GM23338 (cell line): ENCODE data around the gene NCKAP5. TPM values are rescaled to one million over a fixed set of nuclear protein-coding genes. Genes with fewer than 3 reads are reported as not detected.

Source experiments
- ATAC-seq: fragments of 200-7000 bp; cut with Tn5 transposase; 3 replicates; pipeline ENCODE4 v1.9.1; 2020
- DNase-seq: peaks from one replicate; pipeline ENCODE4 v3.0.0-alpha.2; 2015; ENCODE audit warnings: low spot score
- H2AFZ ChIP-seq: fragments of 200-600 bp; sonication (generic); 2 replicates; pipeline ENCODE4 v1.8.0; 2016; ENCODE audit warnings: antibody characterized with exemption, mild to moderate bottlenecking, moderate library complexity
- H3F3A ChIP-seq: fragments of 200-600 bp; sonication (generic); replicated peaks from 2 replicates; pipeline ENCODE4 v1.8.0; 2017; ENCODE audit warnings: antibody characterized with exemption, mixed run types, low read depth
- H3K27ac ChIP-seq: fragments of 200-600 bp; sonication (generic); 2 replicates; pipeline ENCODE4 v1.6.1; 2016; ENCODE audit warnings: low read depth
- H3K27me3 ChIP-seq: fragments of 200-600 bp; sonication (generic); 2 replicates; pipeline ENCODE4 v1.8.0; 2016; ENCODE audit warnings: mild to moderate bottlenecking, mixed run types, moderate library complexity; ENCODE audit not compliant: insufficient read depth
- H3K36me3 ChIP-seq: fragments of 200-600 bp; sonication (generic); 2 replicates; pipeline ENCODE4 v1.8.0; 2016; ENCODE audit warnings: mild to moderate bottlenecking; ENCODE audit not compliant: insufficient read depth
- H3K4me1 ChIP-seq: fragments of 200-600 bp; sonication (generic); 2 replicates; pipeline ENCODE4 v1.8.0; 2016; ENCODE audit warnings: mild to moderate bottlenecking, moderate library complexity; ENCODE audit not compliant: insufficient read depth
- H3K4me2 ChIP-seq: fragments of 200-600 bp; sonication (generic); 2 replicates; pipeline ENCODE4 v1.7.1; 2017; ENCODE audit warnings: mixed run types
- H3K4me3 ChIP-seq: fragments of 200-600 bp; sonication (generic); 2 replicates; pipeline ENCODE4 v1.6.1; 2016; ENCODE audit warnings: mixed run types
- H3K79me2 ChIP-seq: fragments of 200-600 bp; sonication (generic); replicated peaks from 2 replicates; pipeline ENCODE4 v1.8.0; 2017; ENCODE audit warnings: mild to moderate bottlenecking; ENCODE audit not compliant: insufficient read depth
- H3K9me2 ChIP-seq: fragments of 200-600 bp; sonication (generic); 2 replicates; pipeline ENCODE4 v1.8.0; 2017; ENCODE audit not compliant: insufficient read depth
- H4K20me1 ChIP-seq: fragments of 200-600 bp; sonication (generic); replicated peaks from 2 replicates; pipeline ENCODE4 v1.8.0; 2017; ENCODE audit warnings: mild to moderate bottlenecking; ENCODE audit not compliant: insufficient read depth
- H3K27ac Mint-ChIP-seq: 2 replicates; pipeline ENCODE4 v1.8.0; 2020; ENCODE audit warnings: inconsistent platforms, mild to moderate bottlenecking, moderate library complexity, mixed read lengths
- H3K27me3 Mint-ChIP-seq: 3 replicates; pipeline ENCODE4 v1.8.0; 2022; ENCODE audit warnings: low read depth, mild to moderate bottlenecking, moderate library complexity, mixed read lengths, inconsistent platforms; ENCODE audit not compliant: insufficient read depth, poor library complexity
- H3K36me3 Mint-ChIP-seq: 3 replicates; pipeline ENCODE4 v1.8.0; 2021; ENCODE audit warnings: low read depth, mild to moderate bottlenecking, inconsistent platforms, moderate library complexity, mixed read lengths
- H3K4me1 Mint-ChIP-seq: 3 replicates; pipeline ENCODE4 v1.8.0; 2020; ENCODE audit warnings: mild to moderate bottlenecking, inconsistent platforms, mixed read lengths
- H3K4me3 Mint-ChIP-seq: 3 replicates; pipeline ENCODE4 v1.8.0; 2021; ENCODE audit warnings: moderate library complexity, mild to moderate bottlenecking, inconsistent platforms, mixed read lengths
- H3K9me3 Mint-ChIP-seq: 3 replicates; pipeline ENCODE4 v1.8.0; 2020; ENCODE audit warnings: moderate library complexity, mild to moderate bottlenecking, inconsistent platforms, mixed read lengths
- CREB1 ChIP-seq: fragments of 250-450 bp; sonication (Bioruptor Pico); IDR thresholded peaks from 2 replicates; pipeline ENCODE4 v1.5.0; 2020; ENCODE audit warnings: low read depth, mild to moderate bottlenecking, moderate library complexity
- CTCF ChIP-seq, 2 experiments: fragments of 200-600 bp in 1 of 2; sonication (generic) in 1 of 2; conservative IDR thresholded peaks; 2 replicates each; pipeline versions ENCODE4 v1.5.1 to v1.6.1; 2016 to 2017; ENCODE audit warnings: antibody characterized with exemption in 2 of 2, low read depth in 2 of 2, mild to moderate bottlenecking in 2 of 2, moderate library complexity in 1 of 2
- ETS1 ChIP-seq: IDR thresholded peaks from 2 replicates; pipeline ENCODE4 v1.6.1; 2016; ENCODE audit warnings: antibody characterized with exemption
- EZH2 ChIP-seq: fragments of 200-600 bp; sonication (generic); IDR thresholded peaks from one replicate; pipeline ENCODE4 v1.8.0; 2017; ENCODE audit warnings: antibody characterized with exemption, mild to moderate bottlenecking, low read depth; ENCODE audit not compliant: unreplicated experiment
- EZH2phosphoT487 ChIP-seq: fragments of 200-600 bp; sonication (generic); IDR thresholded peaks from one replicate; pipeline ENCODE4 v1.8.1; 2018; ENCODE audit warnings: antibody characterized with exemption; ENCODE audit not compliant: unreplicated experiment
- JUNB ChIP-seq: IDR thresholded peaks from one replicate; pipeline ENCODE4 v1.6.1; 2016; ENCODE audit warnings: antibody characterized with exemption; ENCODE audit not compliant: unreplicated experiment
- NANOG ChIP-seq: IDR thresholded peaks from 2 replicates; pipeline ENCODE4 v1.6.1; 2016; ENCODE audit warnings: antibody characterized with exemption, borderline replicate concordance
- POLR2AphosphoS5 ChIP-seq: IDR thresholded peaks from 2 replicates; pipeline ENCODE4 v1.6.1; 2016; ENCODE audit warnings: antibody characterized with exemption, low read depth
- REST ChIP-seq: IDR thresholded peaks from one replicate; pipeline ENCODE4 v1.6.1; 2018; ENCODE audit warnings: antibody characterized with exemption; ENCODE audit not compliant: unreplicated experiment
- STAT1 ChIP-seq: IDR thresholded peaks from one replicate; pipeline ENCODE4 v1.6.1; 2016; ENCODE audit warnings: antibody characterized with exemption; ENCODE audit not compliant: unreplicated experiment
- ZNF114 ChIP-seq: fragments of 250-450 bp; sonication (Bioruptor Pico); IDR thresholded peaks from 2 replicates; pipeline ENCODE4 v1.5.0; 2020; ENCODE audit warnings: mild to moderate bottlenecking, moderate library complexity
- ZNF331 ChIP-seq: fragments of 250-450 bp; sonication (Bioruptor Pico); IDR thresholded peaks from 2 replicates; pipeline ENCODE4 v1.5.0; 2020; ENCODE audit warnings: low read depth, mild to moderate bottlenecking, moderate library complexity
- ZNF462 ChIP-seq: fragments of 250-450 bp; sonication (Bioruptor Pico); IDR thresholded peaks from 2 replicates; pipeline ENCODE4 v1.5.0; 2020; ENCODE audit warnings: mild to moderate bottlenecking, moderate library complexity
- polyA plus RNA-seq: library from polyadenylated mRNA; unstranded; fragments of >200 nt; fragmentation: Nextera tagmentation; extraction: Ambion mirVana; gene quantifications from 2 replicates; pipeline ENCODE4 v1.2.1, GENCODE V29; 2016
- total RNA-seq: library from RNA; depleted of rRNA; stranded (reverse); fragments of >200 nt; shearing (Covaris generic); gene quantifications from 2 replicates; pipeline ENCODE4 v1.2.3, GENCODE V29; 2014

NCKAP5 gene
- total and polyA plus RNA-seq, 2 experiments from 2014 or later, result 0.34 to 0.73 TPM

DNA sequence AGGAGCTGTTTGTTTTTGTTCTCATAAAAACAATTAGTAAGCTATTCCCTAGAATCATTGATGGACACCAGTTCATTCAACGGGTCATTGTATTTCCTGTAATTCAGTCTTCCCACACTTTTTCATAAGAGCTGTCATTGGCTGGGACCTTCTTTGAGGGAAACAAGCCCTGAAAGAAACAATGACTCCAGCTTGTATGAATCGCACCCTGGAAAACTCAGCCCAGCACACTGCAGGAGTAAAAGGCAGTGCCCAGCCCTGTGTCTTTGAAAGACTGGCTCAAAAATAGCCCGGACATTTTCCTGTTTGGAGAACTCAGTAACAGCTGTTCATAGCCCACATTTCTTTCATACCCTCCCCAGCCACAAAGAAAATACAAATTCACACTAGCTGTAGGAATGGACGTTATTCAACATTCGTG is 81.5 kb downstream of the NCKAP5 start:
- H3K27ac Mint-ChIP-seq, result no peak overlapping the region
- no peak for TF ChIP-seq STAT1
- no peak for TF ChIP-seq REST
- TF ChIP-seq NANOG, result no peak
- TF ChIP-seq POLR2AphosphoS5, result no peak
- TF ChIP-seq EZH2phosphoT487, result no peak
- no peak for TF ChIP-seq CREB1 (CRISPR knock-in tag)
- no peak for TF ChIP-seq ETS1
- no peak for TF ChIP-seq ZNF462 (CRISPR knock-in tag)
- TF ChIP-seq ZNF114 (CRISPR knock-in tag), result no peak
- no peak for TF ChIP-seq EZH2
- TF ChIP-seq CTCF (conservative IDR thresholded peaks at IDR 0.05; ENCODE audit: low read depth in 2 of 2), result no peak
- no peak for TF ChIP-seq JUNB
- TF ChIP-seq ZNF331 (CRISPR knock-in tag), result no peak
- H2AFZ ChIP-seq, result no peak overlapping the region

More for the DNA sequence above, 81.5 kb downstream of the NCKAP5 start:
- no peak overlapping the region for H3K4me3 ChIP-seq
- ATAC-seq (no peak), DNase-seq (no peak)
- Mint-ChIP-seq H3K27me3 (no peaks in the 10 kb centered on the region), H3K36me3 (no peaks in the 10 kb centered on the region), H3K4me3 (no peak overlapping the region), H3K4me1 (no peaks in the 10 kb centered on the region), H3K9me3 (no peaks in the 10 kb centered on the region)
- no peak overlapping the region for H3K4me2 ChIP-seq
- no peak overlapping the region for H3K27ac ChIP-seq
- H4K20me1 ChIP-seq, result no peaks in the 10 kb centered on the region
- H3K27me3 ChIP-seq, result no peaks in the 10 kb centered on the region
- H3K9me2 ChIP-seq, result no peaks in the 10 kb centered on the region
- H3K79me2 ChIP-seq, result no peaks in the 10 kb centered on the region
- H3K4me1 ChIP-seq, result no peaks in the 10 kb centered on the region
- no peaks in the 10 kb centered on the region for H3K36me3 ChIP-seq
- no peaks in the 10 kb centered on the region for H3F3A ChIP-seq
